GM12891 (cell line): ENCODE measurements around the gene PCDHA11.
"Not testable (repeated sequence)": the region's sequence is repeated elsewhere in the genome, so short reads cannot be mapped to it uniquely, and the experiment has no call there.

Experiments
- DNase-seq: peaks from one replicate; pipeline ENCODE4 v3.0.0; 2011; ENCODE audit warnings: low spot score; ENCODE audit not compliant: insufficient read length
- FAIRE-seq: peaks from 2 replicates; lab custom pipeline; 2011; peaks lifted over from hg19 to GRCh38; lab: Jason Lieb, UNC
- PAX5 ChIP-seq: IDR thresholded peaks from 2 replicates; pipeline ENCODE4 v1.6.1; 2011; ENCODE audit warnings: low read length, moderate library complexity, mild to moderate bottlenecking; ENCODE audit not compliant: insufficient read depth, severe bottlenecking
- POLR2A ChIP-seq: IDR thresholded peaks from 2 replicates; pipeline ENCODE4 v1.6.1; 2011; ENCODE audit warnings: low read depth, low read length, control low read depth
- POLR2AphosphoS5 ChIP-seq: IDR thresholded peaks from 2 replicates; pipeline ENCODE4 v1.6.1; 2011; ENCODE audit warnings: low read depth, low read length, control low read depth
- POU2F2 ChIP-seq: IDR thresholded peaks from 2 replicates; pipeline ENCODE4 v1.6.1; 2011; ENCODE audit warnings: low read depth, mild to moderate bottlenecking, control low read depth, low read length, moderate library complexity
- SPI1 ChIP-seq: IDR thresholded peaks from 2 replicates; pipeline ENCODE4 v1.6.1; 2011; ENCODE audit warnings: low read depth, low read length, control low read depth
- TAF1 ChIP-seq: IDR thresholded peaks from 2 replicates; pipeline ENCODE4 v1.6.1; 2011; ENCODE audit warnings: low read depth, low read length, control low read depth

PCDHA11 gene

GRCh38 chr5:140857177-140857986, 11.4 kb upstream of the PCDHA11 start:
- TF ChIP-seq POU2F2 (no peak), TAF1 (no peak), POLR2A (no peak), PAX5 (no peak), SPI1 (no peak), POLR2AphosphoS5 (no peak)
- no peak for DNase-seq
- FAIRE-seq: no peak

GRCh38 chr5:140857987-140858240, 10.8 kb upstream of the PCDHA11 start:
- FAIRE-seq: no peak

GRCh38 chr5:140862441-140863295, 6.1 kb upstream of the PCDHA11 start:
- TF ChIP-seq PAX5 (no peak), POLR2AphosphoS5 (no peak), SPI1 (no peak), POU2F2 (no peak), TAF1 (no peak), POLR2A (no peak)
- FAIRE-seq: no peak
- no peak for DNase-seq

More at GRCh38 chr5:140857987-140858240, 10.8 kb upstream of the PCDHA11 start:
- TF ChIP-seq TAF1 (no peak), POLR2AphosphoS5 (no peak), SPI1 (no peak)
- DNase-seq: no peak

GRCh38 chr5:140869555-140869886, 764 bp downstream of the PCDHA11 start:
- TF ChIP-seq POLR2A (no peak), PAX5 (no peak), POU2F2 (no peak), TAF1 (no peak), POLR2AphosphoS5 (no peak), SPI1 (no peak)
- FAIRE-seq (no peak), DNase-seq (no peak)

GRCh38 chr5:140870221-140871201, 1.8 kb downstream of the PCDHA11 start:
- FAIRE-seq: no peak

GRCh38 chr5:140875085-140876065, 6.6 kb downstream of the PCDHA11 start, which contains the start of gene PCDHA12:
TSS of gene PCDHA12 (plus strand) at chr5:140875308. CDS start at chr5:140875473, 165 bp downstream.
- TF ChIP-seq POU2F2: no peak
- no peak for TF ChIP-seq POLR2AphosphoS5
- no peak for TF ChIP-seq SPI1
- no peak for TF ChIP-seq TAF1
- no peak for TF ChIP-seq POLR2A
- TF ChIP-seq PAX5: no peak
- FAIRE-seq: no peak
- no peak for DNase-seq

More at GRCh38 chr5:140870221-140871201, 1.8 kb downstream of the PCDHA11 start:
- DNase-seq: no peak
- TF ChIP-seq PAX5: no peak
- no peak for TF ChIP-seq SPI1
- no peak for TF ChIP-seq TAF1
- TF ChIP-seq POU2F2: no peak
- TF ChIP-seq POLR2A: no peak
- no peak for TF ChIP-seq POLR2AphosphoS5

GRCh38 chr5:140876541-140877261, 7.9 kb downstream of the PCDHA11 start:
- FAIRE-seq, DNase-seq: not testable (repeated sequence)

- no peak for TF ChIP-seq POLR2AphosphoS5
- no peak for TF ChIP-seq POU2F2
- no peak for TF ChIP-seq SPI1
- TF ChIP-seq TAF1: no peak
- no peak for TF ChIP-seq POLR2A
- TF ChIP-seq PAX5: no peak
- DNase-seq: no peak
- no peak for FAIRE-seq
Measured at GRCh38 chr5:140877262-140877581, 8.5 kb downstream of the PCDHA11 start.
